K562 (cell line): ENCODE results near the gene BMI1. TPM values are rescaled to one million over a fixed set of nuclear protein-coding genes. Genes with fewer than 3 reads are reported as not detected.

Experiments used
- CCNT2 ChIP-seq: IDR thresholded peaks from 2 replicates; pipeline ENCODE4 v1.6.1; 2011; ENCODE audit warnings: borderline replicate concordance, low read depth, mild to moderate bottlenecking, moderate library complexity, mixed read lengths, low read length; ENCODE audit not compliant: insufficient read length; ENCODE audit errors: extremely low read depth
- CHD1 ChIP-seq: fragments of 200-600 bp; sonication (generic); IDR thresholded peaks from one replicate; pipeline ENCODE4 v1.6.1; 2012; ENCODE audit warnings: mild to moderate bottlenecking, moderate library complexity, low read length, inconsistent platforms
- EHMT2 ChIP-seq: fragments of 450-650 bp; IDR thresholded peaks from 2 replicates; pipeline ENCODE4 v1.6.1; 2018; ENCODE audit warnings: antibody characterized with exemption
- ETS2 ChIP-seq: IDR thresholded peaks from 2 replicates; pipeline ENCODE4 v1.6.1; 2016; ENCODE audit warnings: borderline replicate concordance, missing genetic modification characterization, mild to moderate bottlenecking, moderate library complexity, missing compliant biosample characterization; ENCODE audit not compliant: poor library complexity, severe bottlenecking
- FIP1L1 ChIP-seq: fragments of 200-400 bp; formaldehyde crosslinking; IDR thresholded peaks from 2 replicates; pipeline ENCODE4 v1.6.1; 2018; ENCODE audit warnings: mild to moderate bottlenecking, low read depth, low read length; ENCODE audit not compliant: poor library complexity, severe bottlenecking
- FOSL1 ChIP-seq: fragments of 200-800 bp; sonication (Bioruptor generic); conservative IDR thresholded peaks from 2 replicates; pipeline ENCODE4 v1.6.1; 2016; ENCODE audit warnings: missing genetic modification characterization, missing compliant biosample characterization
- HDAC6 ChIP-seq: IDR thresholded peaks from 2 replicates; pipeline ENCODE4 v1.6.1; 2012; ENCODE audit warnings: low read depth, mild to moderate bottlenecking, control low read depth, inconsistent platforms, low read length, moderate library complexity
- NELFE ChIP-seq: IDR thresholded peaks from 2 replicates; pipeline ENCODE4 v1.6.1; 2011; ENCODE audit warnings: mild to moderate bottlenecking; ENCODE audit not compliant: insufficient read depth, insufficient read length
- NFYB ChIP-seq: IDR thresholded peaks from 2 replicates; pipeline ENCODE4 v1.6.1; 2011; ENCODE audit warnings: mild to moderate bottlenecking, moderate library complexity; ENCODE audit not compliant: insufficient read length; ENCODE audit errors: extremely low read depth
- NR2C2 ChIP-seq, 2 experiments: fragments of 200-800 bp in 1 of 2; sonication (Bioruptor generic) in 1 of 2; sonication (generic) in 1 of 2; formaldehyde crosslinking in 1 of 2; IDR thresholded peaks; 2 replicates each; pipeline versions ENCODE4 v1.6.1 to v1.8.0; 2016 to 2022; ENCODE audit warnings: mild to moderate bottlenecking in 1 of 2, missing compliant biosample characterization in 1 of 2, missing genetic modification characterization in 1 of 2, missing genetic modification reagents in 1 of 2
- NR3C1 ChIP-seq: sonication (generic); formaldehyde crosslinking; IDR thresholded peaks from 2 replicates; pipeline ENCODE4 v1.8.1; 2022; ENCODE audit warnings: missing genetic modification reagents
- SAFB ChIP-seq: fragments of 200-400 bp; formaldehyde crosslinking; IDR thresholded peaks from 2 replicates; pipeline ENCODE4 v1.6.1; 2017; ENCODE audit warnings: low read depth, low read length, borderline replicate concordance
- ZFP1 ChIP-seq: fragments of 450-650 bp; formaldehyde crosslinking; IDR thresholded peaks from 2 replicates; pipeline ENCODE4 v1.4.0; 2020; ENCODE audit warnings: mild to moderate bottlenecking, mixed read lengths
- ZNF143 ChIP-seq: sonication (generic); formaldehyde crosslinking; IDR thresholded peaks from 2 replicates; pipeline ENCODE4 v1.9.0; 2022; ENCODE audit warnings: mild to moderate bottlenecking, missing genetic modification reagents
- ZNF23 ChIP-seq: fragments of 250-450 bp; sonication (Bioruptor Pico); IDR thresholded peaks from 2 replicates; pipeline ENCODE4 v1.4.0; 2020; ENCODE audit warnings: mild to moderate bottlenecking
- ZNF589 ChIP-seq: fragments of 200-800 bp; sonication (Bioruptor generic); IDR thresholded peaks from 2 replicates; pipeline ENCODE4 v1.6.1; 2016; ENCODE audit warnings: low read depth, missing genetic modification characterization, missing compliant biosample characterization
- ZNF668 ChIP-seq: fragments of 250-450 bp; sonication (Bioruptor Pico); IDR thresholded peaks from 2 replicates; pipeline ENCODE4 v1.8.0; 2022; ENCODE audit warnings: mild to moderate bottlenecking, inconsistent platforms
- ZNF717 ChIP-seq: fragments of 250-450 bp; sonication (Bioruptor Pico); IDR thresholded peaks from 2 replicates; pipeline ENCODE4 v1.5.0; 2021
- polyA plus RNA-seq, 8 experiments: library from polyadenylated mRNA; depleted of rRNA in 4 of 8; stranded (reverse) in 5 of 8; unstranded in 3 of 8; fragments of >200 nt; fragmentation: Nextera tagmentation in 2 of 8; fragmentation: Illumina TruSeq in 1 of 8; extraction: Ambion mirVana in 2 of 8; extraction: Trizol in 1 of 8; gene quantifications; 2 replicates each; pipeline versions ENCODE4 v1.2.1 to v1.2.3, GENCODE V29; 2011 to 2014; ENCODE audit warnings: inconsistent platforms in 1 of 8, missing spikeins in 1 of 8
- total RNA-seq, 7 experiments: library from RNA; depleted of rRNA in 6 of 7; stranded (reverse); fragments of >200 nt in 6 of 7; fragmentation: Illumina TruSeq in 2 of 7; extraction: Trizol in 2 of 7; gene quantifications; 2 replicates each; pipeline versions ENCODE4 v1.2.1 to v1.2.3, GENCODE V29; 2011 to 2021; ENCODE audit warnings: low replicate concordance in 1 of 7
- TF ChIP-seq, protein P1 (sequence below): sonication (generic); formaldehyde crosslinking; IDR thresholded peaks from 2 replicates; pipeline ENCODE4 v1.4.0; 2020; ENCODE audit warnings: mild to moderate bottlenecking, missing genetic modification reagents
- TF ChIP-seq, protein P2 (sequence below), 3 experiments: fragments of 200-800 bp in 1 of 3; sonication (Bioruptor generic) in 1 of 3; sonication (generic) in 1 of 3; formaldehyde crosslinking in 1 of 3; IDR thresholded peaks; 2 replicates each; pipeline versions ENCODE4 v1.6.1 to v1.8.0; 2016 to 2022; ENCODE audit warnings: mild to moderate bottlenecking in 2 of 3, missing compliant biosample characterization in 2 of 3, missing genetic modification characterization in 2 of 3, missing genetic modification reagents in 1 of 3
- TF ChIP-seq, protein P3 (sequence below), 3 experiments: fragments of 200-800 bp in 1 of 3; fragments of 250-450 bp in 1 of 3; fragments of 450-650 bp in 1 of 3; sonication (Bioruptor Pico) in 1 of 3; sonication (Bioruptor generic) in 1 of 3; formaldehyde crosslinking in 1 of 3; IDR thresholded peaks; 2 replicates each; pipeline versions ENCODE4 v1.6.1 to v1.8.0; 2016 to 2022; ENCODE audit warnings: mild to moderate bottlenecking in 2 of 3, missing genetic modification characterization in 2 of 3, missing compliant biosample characterization in 1 of 3, moderate library complexity in 1 of 3

Gene BMI1
- total and polyA plus RNA-seq, 9 of the 15 experiments (the other 6 are each of a cell fraction or from before 2014, with no cell fraction given): 21.4 to 103 (median 70.8) TPM

DNA sequence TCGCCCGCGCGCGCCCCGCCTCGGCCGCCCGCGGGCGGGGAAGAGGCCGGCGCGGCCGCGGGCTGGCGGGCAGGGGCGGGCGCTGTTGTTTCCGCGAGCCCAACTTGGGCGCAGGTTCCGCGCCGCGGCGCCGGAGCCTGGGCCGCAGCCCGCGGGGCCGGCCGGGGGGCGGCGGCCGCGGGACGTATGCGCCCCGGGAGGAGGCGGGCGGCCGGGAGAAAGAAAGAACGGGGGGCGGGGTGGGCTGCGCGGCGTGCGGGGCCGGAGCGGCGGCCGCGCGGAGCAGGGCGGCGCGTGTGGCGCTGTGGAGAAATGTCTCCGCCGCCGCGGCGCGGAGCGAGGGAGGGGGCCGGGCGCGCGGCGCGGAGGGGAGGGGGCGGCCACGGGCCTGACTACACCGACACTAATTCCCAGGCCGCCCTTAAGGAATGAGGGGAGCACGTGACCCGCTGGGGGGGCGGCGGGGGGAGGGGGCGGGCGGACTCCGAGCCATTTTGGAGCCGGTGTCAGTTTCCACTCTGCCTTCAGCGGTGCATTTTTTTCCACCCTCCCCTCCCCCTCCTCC is at the start of gene BMI1 (continued):
- TF ChIP-seq, protein P1, sequence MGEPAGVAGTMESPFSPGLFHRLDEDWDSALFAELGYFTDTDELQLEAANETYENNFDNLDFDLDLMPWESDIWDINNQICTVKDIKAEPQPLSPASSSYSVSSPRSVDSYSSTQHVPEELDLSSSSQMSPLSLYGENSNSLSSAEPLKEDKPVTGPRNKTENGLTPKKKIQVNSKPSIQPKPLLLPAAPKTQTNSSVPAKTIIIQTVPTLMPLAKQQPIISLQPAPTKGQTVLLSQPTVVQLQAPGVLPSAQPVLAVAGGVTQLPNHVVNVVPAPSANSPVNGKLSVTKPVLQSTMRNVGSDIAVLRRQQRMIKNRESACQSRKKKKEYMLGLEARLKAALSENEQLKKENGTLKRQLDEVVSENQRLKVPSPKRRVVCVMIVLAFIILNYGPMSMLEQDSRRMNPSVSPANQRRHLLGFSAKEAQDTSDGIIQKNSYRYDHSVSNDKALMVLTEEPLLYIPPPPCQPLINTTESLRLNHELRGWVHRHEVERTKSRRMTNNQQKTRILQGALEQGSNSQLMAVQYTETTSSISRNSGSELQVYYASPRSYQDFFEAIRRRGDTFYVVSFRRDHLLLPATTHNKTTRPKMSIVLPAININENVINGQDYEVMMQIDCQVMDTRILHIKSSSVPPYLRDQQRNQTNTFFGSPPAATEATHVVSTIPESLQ (CRISPR knock-in tag): no peak
- TF ChIP-seq CHD1: no peak
- no peak; the same call in 1 of the 2 replicates for TF ChIP-seq FOSL1
- no peak for TF ChIP-seq NELFE
- TF ChIP-seq ZNF143 (CRISPR knock-in tag): no peak
- TF ChIP-seq, protein P2, sequence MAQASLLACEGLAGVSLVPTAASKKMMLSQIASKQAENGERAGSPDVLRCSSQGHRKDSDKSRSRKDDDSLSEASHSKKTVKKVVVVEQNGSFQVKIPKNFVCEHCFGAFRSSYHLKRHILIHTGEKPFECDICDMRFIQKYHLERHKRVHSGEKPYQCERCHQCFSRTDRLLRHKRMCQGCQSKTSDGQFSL (CRISPR knock-in tag; IDR thresholded peaks at IDR 0.05): no peak
- TF ChIP-seq, protein P2 (tag; IDR thresholded peaks at IDR 0.05): peak in 1 of 2 experiments; percentile 97; a peak in 2 of 4 replicates
- TF ChIP-seq NFYB: no peak
- no peak for TF ChIP-seq ZNF668 (CRISPR knock-in tag)
- TF ChIP-seq, protein P3, sequence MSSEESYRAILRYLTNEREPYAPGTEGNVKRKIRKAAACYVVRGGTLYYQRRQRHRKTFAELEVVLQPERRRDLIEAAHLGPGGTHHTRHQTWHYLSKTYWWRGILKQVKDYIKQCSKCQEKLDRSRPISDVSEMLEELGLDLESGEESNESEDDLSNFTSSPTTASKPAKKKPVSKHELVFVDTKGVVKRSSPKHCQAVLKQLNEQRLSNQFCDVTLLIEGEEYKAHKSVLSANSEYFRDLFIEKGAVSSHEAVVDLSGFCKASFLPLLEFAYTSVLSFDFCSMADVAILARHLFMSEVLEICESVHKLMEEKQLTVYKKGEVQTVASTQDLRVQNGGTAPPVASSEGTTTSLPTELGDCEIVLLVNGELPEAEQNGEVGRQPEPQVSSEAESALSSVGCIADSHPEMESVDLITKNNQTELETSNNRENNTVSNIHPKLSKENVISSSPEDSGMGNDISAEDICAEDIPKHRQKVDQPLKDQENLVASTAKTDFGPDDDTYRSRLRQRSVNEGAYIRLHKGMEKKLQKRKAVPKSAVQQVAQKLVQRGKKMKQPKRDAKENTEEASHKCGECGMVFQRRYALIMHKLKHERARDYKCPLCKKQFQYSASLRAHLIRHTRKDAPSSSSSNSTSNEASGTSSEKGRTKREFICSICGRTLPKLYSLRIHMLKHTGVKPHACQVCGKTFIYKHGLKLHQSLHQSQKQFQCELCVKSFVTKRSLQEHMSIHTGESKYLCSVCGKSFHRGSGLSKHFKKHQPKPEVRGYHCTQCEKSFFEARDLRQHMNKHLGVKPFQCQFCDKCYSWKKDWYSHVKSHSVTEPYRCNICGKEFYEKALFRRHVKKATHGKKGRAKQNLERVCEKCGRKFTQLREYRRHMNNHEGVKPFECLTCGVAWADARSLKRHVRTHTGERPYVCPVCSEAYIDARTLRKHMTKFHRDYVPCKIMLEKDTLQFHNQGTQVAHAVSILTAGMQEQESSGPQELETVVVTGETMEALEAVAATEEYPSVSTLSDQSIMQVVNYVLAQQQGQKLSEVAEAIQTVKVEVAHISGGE (CRISPR knock-in tag; IDR thresholded peaks at IDR 0.05): peak in 1 of 3 experiments; percentile 72; a peak in 2 of 6 replicates
- no peak for TF ChIP-seq ZNF717 (CRISPR knock-in tag)
- TF ChIP-seq CCNT2: peak; percentile 68
- no peak for TF ChIP-seq FIP1L1
- TF ChIP-seq ETS2 (tag): no peak
- TF ChIP-seq ZNF589 (CRISPR knock-in tag): peak; percentile 53; the same call in 1 of the 2 replicates
- no peak for TF ChIP-seq NR2C2 (CRISPR knock-in tag; IDR thresholded peaks at IDR 0.05)
- TF ChIP-seq NR2C2 (tag; IDR thresholded peaks at IDR 0.05): peak; percentile 69
- 0 out of 2 replicates have a peak, but pooled peaks have one; percentile 26 for TF ChIP-seq SAFB
- TF ChIP-seq NR3C1 (CRISPR knock-in tag): no peak
- TF ChIP-seq HDAC6: no peak
- no peak for TF ChIP-seq ZFP1
- no peak for TF ChIP-seq EHMT2
- TF ChIP-seq ZNF23 (CRISPR knock-in tag): no peak
